ENCODE results near the gene LAIR1.
"Not testable (repeated sequence)": the region's sequence is repeated elsewhere in the genome, so short reads cannot be mapped to it uniquely, and the experiment has no call there.

The LAIR1 gene

GRCh38 chr19:54339646-54340358 is 24.9 kb downstream of the LAIR1 start:
- no peak for DNase-seq

- no peak for DNase-seq
Measured at GRCh38 chr19:54338521-54338920, 26.2 kb downstream of the LAIR1 start.

- DNase-seq = no peak
Measured at GRCh38 chr19:54337858-54338230, 26.9 kb downstream of the LAIR1 start.

- no peak for DNase-seq
Measured at GRCh38 chr19:54336893-54337857, 27.6 kb downstream of the LAIR1 start.

- DNase-seq = no peak
Measured at GRCh38 chr19:54335979-54336892, 28.5 kb downstream of the LAIR1 start.

GRCh38 chr19:54335164-54335563 is 29.6 kb downstream of the LAIR1 start:
- no peak for DNase-seq

GRCh38 chr19:54333586-54334298 is 31.0 kb downstream of the LAIR1 start:
- DNase-seq = no peak

- DNase-seq = no peak
Measured at GRCh38 chr19:54332149-54332548, 32.6 kb downstream of the LAIR1 start.

- no peak for DNase-seq
Measured at GRCh38 chr19:54331626-54332025, 33.1 kb downstream of the LAIR1 start.

- no peak for DNase-seq
Measured at GRCh38 chr19:54329476-54330165, 35.1 kb downstream of the LAIR1 start.

GRCh38 chr19:54328781-54329180 is 36.0 kb downstream of the LAIR1 start:
- not testable (repeated sequence) for DNase-seq

- DNase-seq = no peak
Measured at GRCh38 chr19:54325631-54326030, 39.1 kb downstream of the LAIR1 start.

- DNase-seq = no peak
Measured at GRCh38 chr19:54325194-54325621, 39.5 kb downstream of the LAIR1 start.

GRCh38 chr19:54324071-54324470 is 40.7 kb downstream of the LAIR1 start:
- no peak for DNase-seq

- DNase-seq = not testable (repeated sequence)
Measured at GRCh38 chr19:54322934-54323333, 41.8 kb downstream of the LAIR1 start.

GRCh38 chr19:54322295-54322694 is 42.4 kb downstream of the LAIR1 start:
- DNase-seq = not testable (repeated sequence)

- no peak for DNase-seq
Measured at GRCh38 chr19:54319892-54320670, 44.6 kb downstream of the LAIR1 start.

- no peak for DNase-seq
Measured at GRCh38 chr19:54319049-54319448, 45.7 kb downstream of the LAIR1 start.

- DNase-seq = no peak
Measured at GRCh38 chr19:54317965-54318240, 46.8 kb downstream of the LAIR1 start.

GRCh38 chr19:54317108-54317964 is 47.4 kb downstream of the LAIR1 start:
- no peak for DNase-seq
